22Rv1 (cell line): Measurements from ENCODE around the gene MTSS2.

Source experiments
- CTCF ChIP-seq: fragments of 450-650 bp; IDR thresholded peaks from 2 replicates; pipeline ENCODE4 v1.5.1; 2017; ENCODE audit warnings: mild to moderate bottlenecking
- ZFX ChIP-seq: fragments of 450-650 bp; IDR thresholded peaks from 2 replicates; pipeline ENCODE4 v1.6.1; 2017; ENCODE audit warnings: antibody characterized with exemption, borderline replicate concordance

GRCh38 chr16:70705056-70705455 lies 19.2 kb upstream of the MTSS2 start:
- TF ChIP-seq CTCF (no peak), ZFX (no peak)
